GM10266 (cell line): ENCODE results near the gene UBL5.
A peak's percentile ranks its signal among the peaks of the same experiment; 100 is the strongest.
"Not testable (repeated sequence)": the region's sequence is repeated elsewhere in the genome, so short reads cannot be mapped to it uniquely, and the experiment has no call there.

Experiments
- DNase-seq: peaks from one replicate; pipeline ENCODE4 v3.0.0; 2012; ENCODE audit errors: extremely low spot score
- CTCF ChIP-seq: IDR thresholded peaks from 2 replicates; pipeline ENCODE4 v1.5.1; 2012; ENCODE audit warnings: mild to moderate bottlenecking, low read depth; ENCODE audit not compliant: control insufficient read depth, insufficient read depth; ENCODE audit errors: missing control alignments

Gene UBL5

GRCh38 chr19:9827289-9828238 lies at the start of gene UBL5:
Gene UBL5 (plus strand): TSS chr19:9827918. CDS start chr19:9828338, 420 bp downstream.
- DNase-seq = peak; percentile 88
- TF ChIP-seq CTCF = no peak

- no peak for DNase-seq
- TF ChIP-seq CTCF = no peak
These were observed 45.4 kb upstream of the UBL5 start for GRCh38 chr19:9782338-9782737.

- not testable (repeated sequence) for DNase-seq
These were observed 43.6 kb upstream of the UBL5 start for GRCh38 chr19:9784163-9784496.

GRCh38 chr19:9785367-9786331 lies 42.1 kb upstream of the UBL5 start:
- peak; percentile 92 for DNase-seq
- no peak for TF ChIP-seq CTCF

GRCh38 chr19:9786342-9786741 lies 41.4 kb upstream of the UBL5 start:
- TF ChIP-seq CTCF = no peak
- DNase-seq = no peak

- no peak for TF ChIP-seq CTCF
- DNase-seq = no peak
These were observed 40.9 kb upstream of the UBL5 start for GRCh38 chr19:9786819-9787218.

- not testable (repeated sequence) for DNase-seq
These were observed 39.1 kb upstream of the UBL5 start for GRCh38 chr19:9788604-9789003.

- TF ChIP-seq CTCF = no peak
- DNase-seq = no peak
These were observed 38.7 kb upstream of the UBL5 start for GRCh38 chr19:9789066-9789465.

GRCh38 chr19:9789579-9789978 lies 38.1 kb upstream of the UBL5 start:
- not testable (repeated sequence) for DNase-seq

- DNase-seq = not testable (repeated sequence)
These were observed 36.7 kb upstream of the UBL5 start for GRCh38 chr19:9791073-9791367.
